GM23248 (cell line): ENCODE results near the gene EVI5L.

ENCODE experiments used
- EZH2 ChIP-seq: fragments of 200-600 bp; sonication (generic); IDR thresholded peaks from 2 replicates; pipeline ENCODE4 v1.6.1; 2018; ENCODE audit warnings: antibody characterized with exemption, mild to moderate bottlenecking; ENCODE audit not compliant: insufficient read depth, poor library complexity, severe bottlenecking
- EZH2phosphoT487 ChIP-seq: fragments of 200-600 bp; sonication (generic); IDR thresholded peaks from 2 replicates; pipeline ENCODE4 v1.6.1; 2018; ENCODE audit warnings: antibody characterized with exemption, moderate library complexity, mild to moderate bottlenecking, low read depth; ENCODE audit not compliant: insufficient read depth

- TF ChIP-seq EZH2 (no peak), EZH2phosphoT487 (no peak)
Observed at GRCh38 chr19:7903244-7904073, 73.4 kb downstream of the EVI5L start, which contains the start of gene MAP2K7.
